Measurements from ENCODE around the gene IL12B.
"Not testable (repeated sequence)": the region's sequence is repeated elsewhere in the genome, so short reads cannot be mapped to it uniquely, and the experiment has no call there.

The IL12B gene

DNA sequence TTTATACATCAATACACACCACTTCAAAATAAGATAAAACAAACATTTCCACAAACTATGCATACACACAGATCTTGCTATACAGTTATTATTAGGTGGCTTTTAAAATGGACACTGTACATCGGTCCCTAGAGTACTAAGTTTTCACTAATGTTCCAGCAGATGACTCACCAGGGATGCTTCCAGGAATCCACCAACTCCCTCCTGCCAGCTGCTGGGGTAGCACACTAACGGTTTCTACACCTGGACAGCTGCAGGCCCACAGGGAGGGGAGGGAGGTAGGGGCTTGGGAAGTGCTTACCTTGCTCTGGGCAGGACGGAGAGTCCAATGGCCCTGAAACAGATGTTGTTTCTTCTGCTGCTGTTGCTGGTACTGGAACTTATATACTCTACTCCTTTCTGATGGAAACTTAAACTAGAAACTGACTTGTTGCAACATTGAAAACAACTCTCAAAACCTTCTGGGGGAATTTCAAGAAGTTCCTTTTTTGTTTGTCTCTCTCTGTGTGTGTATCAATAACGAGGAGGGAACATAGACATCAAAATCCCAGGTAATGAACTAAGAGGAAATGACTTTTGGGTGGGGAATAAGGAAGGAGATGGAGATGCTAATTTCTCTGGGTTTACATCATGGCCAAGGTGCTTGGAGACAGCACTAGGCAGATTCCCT lies at the start of gene IL12B:
Gene IL12B (minus strand): TSS at position 357 of the 670 bp plus-strand sequence. CDS start 3,705 bp downstream, outside the sequence.
- TF ChIP-seq CTCF (IDR thresholded peaks at IDR 0.05; ENCODE audit: low read depth, low read length, missing control alignments): no peak
- peak within 1 kb of the TSS; percentile 36 for H3K4me3 ChIP-seq (ENCODE audit: low read depth, low read length)
- in situ Hi-C loops (cut with HindIII; ENCODE audit: low sequenced_read_pairs): no loop called here
- no peak for DNase-seq (ENCODE audit: low read depth)

- no peak for DNase-seq (ENCODE audit: low read depth)
- in situ Hi-C loops (cut with HindIII; ENCODE audit: low sequenced_read_pairs): no loop called here
- no peak for TF ChIP-seq CTCF (IDR thresholded peaks at IDR 0.05; ENCODE audit: low read depth, low read length, missing control alignments)
- no peak overlapping the region for H3K4me3 ChIP-seq (ENCODE audit: low read depth, low read length)
Measured at GRCh38 chr5:159377653-159378052, 47.4 kb upstream of the IL12B start.

GRCh38 chr5:159367866-159368265 lies 37.6 kb upstream of the IL12B start:
- DNase-seq (ENCODE audit: low read depth); H3K4me3 ChIP-seq (ENCODE audit: low read depth, low read length); in situ Hi-C loops (cut with HindIII; ENCODE audit: low sequenced_read_pairs): not testable (repeated sequence)

DNA sequence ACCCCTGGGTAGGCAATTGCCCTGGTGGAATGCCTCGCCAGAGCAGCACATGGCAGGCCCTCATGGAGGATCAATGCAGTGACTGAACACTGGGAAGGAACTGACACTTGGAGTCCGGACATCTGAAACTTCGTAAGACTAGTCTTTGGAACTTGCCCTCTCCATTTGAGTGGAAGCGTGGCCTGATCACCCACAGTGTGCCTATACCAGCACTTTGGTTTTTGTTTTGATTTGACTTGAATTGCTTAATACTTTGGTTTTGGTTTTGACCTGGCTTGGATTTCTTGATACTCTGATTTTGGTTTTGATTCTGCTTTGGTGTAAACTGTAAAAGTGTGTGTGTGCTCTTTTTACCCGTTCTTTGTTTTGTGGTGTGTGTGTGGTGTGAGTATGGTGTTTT lies 36.5 kb upstream of the IL12B start:
- DNase-seq (ENCODE audit: low read depth); in situ Hi-C loops (cut with HindIII; ENCODE audit: low sequenced_read_pairs); H3K4me3 ChIP-seq (ENCODE audit: low read depth, low read length): not testable (repeated sequence)

GRCh38 chr5:159362220-159362619 lies 31.9 kb upstream of the IL12B start:
- no peak for DNase-seq (ENCODE audit: low read depth)
- in situ Hi-C loops (cut with HindIII; ENCODE audit: low sequenced_read_pairs): no loop called here
- no peak for TF ChIP-seq CTCF (IDR thresholded peaks at IDR 0.05; ENCODE audit: low read depth, low read length, missing control alignments)
- no peak overlapping the region for H3K4me3 ChIP-seq (ENCODE audit: low read depth, low read length)

GRCh38 chr5:159359871-159360270 lies 29.6 kb upstream of the IL12B start:
- in situ Hi-C loops (cut with HindIII; ENCODE audit: low sequenced_read_pairs); H3K4me3 ChIP-seq (ENCODE audit: low read depth, low read length); DNase-seq (ENCODE audit: low read depth): not testable (repeated sequence)

- H3K4me3 ChIP-seq (ENCODE audit: low read depth, low read length): no peak overlapping the region
- no peak for TF ChIP-seq CTCF (IDR thresholded peaks at IDR 0.05; ENCODE audit: low read depth, low read length, missing control alignments)
- in situ Hi-C loops (cut with HindIII; ENCODE audit: low sequenced_read_pairs): no loop called here
- no peak for DNase-seq (ENCODE audit: low read depth)
Measured at GRCh38 chr5:159359408-159359807, 29.1 kb upstream of the IL12B start.

GRCh38 chr5:159353661-159354252 lies 23.5 kb upstream of the IL12B start:
- DNase-seq (ENCODE audit: low read depth): peak; percentile 13
- TF ChIP-seq CTCF (IDR thresholded peaks at IDR 0.05; ENCODE audit: low read depth, low read length, missing control alignments): no peak
- H3K4me3 ChIP-seq (ENCODE audit: low read depth, low read length): no peak overlapping the region
- in situ Hi-C loops (cut with HindIII; ENCODE audit: low sequenced_read_pairs): no loop called here

DNA sequence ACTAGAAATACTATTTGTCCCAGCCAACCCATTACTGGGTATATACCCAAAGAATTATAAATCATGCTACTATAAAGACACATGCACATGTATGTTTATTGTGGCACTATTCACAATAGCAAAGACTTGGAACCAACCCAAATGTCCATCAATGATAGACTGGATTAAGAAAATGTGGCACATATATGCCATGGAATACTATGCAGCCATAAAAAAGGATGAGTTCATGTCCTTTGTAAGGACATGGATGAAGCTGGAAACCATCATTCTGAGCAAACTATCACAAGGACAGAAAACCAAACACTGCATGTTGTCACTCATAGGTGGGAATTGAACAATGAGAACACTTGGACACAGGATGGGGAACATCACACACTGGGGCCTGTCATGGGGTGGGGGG lies 20.4 kb upstream of the IL12B start:
- DNase-seq (ENCODE audit: low read depth); H3K4me3 ChIP-seq (ENCODE audit: low read depth, low read length); in situ Hi-C loops (cut with HindIII; ENCODE audit: low sequenced_read_pairs): not testable (repeated sequence)

GRCh38 chr5:159350216-159350615 lies 19.9 kb upstream of the IL12B start:
- H3K4me3 ChIP-seq (ENCODE audit: low read depth, low read length); in situ Hi-C loops (cut with HindIII; ENCODE audit: low sequenced_read_pairs): not testable (repeated sequence)
- DNase-seq (ENCODE audit: low read depth): peak; percentile 73

All from astrocyte of the cerebellum (primary cell).